HUES48 (cell line): ENCODE measurements around the gene FAM200A.
A peak's percentile ranks its signal among the peaks of the same experiment; 100 is the strongest.
"Not testable (repeated sequence)": the region's sequence is repeated elsewhere in the genome, so short reads cannot be mapped to it uniquely, and the experiment has no call there.

Source experiments
- H3K27ac ChIP-seq: one replicate; pipeline ENCODE4 v1.7.0; 2013; ENCODE audit warnings: low read depth, low read length, inconsistent platforms
- H3K27me3 ChIP-seq: 2 replicates; pipeline ENCODE4 v1.6.1; 2013; ENCODE audit warnings: mild to moderate bottlenecking, low read length; ENCODE audit not compliant: control insufficient read depth, insufficient read depth
- H3K36me3 ChIP-seq: 2 replicates; pipeline ENCODE4 v1.6.1; 2013; ENCODE audit warnings: low read length; ENCODE audit not compliant: control insufficient read depth, insufficient read depth
- H3K4me1 ChIP-seq: 2 replicates; pipeline ENCODE4 v1.6.1; 2013; ENCODE audit warnings: mild to moderate bottlenecking, low read length; ENCODE audit not compliant: control insufficient read depth, insufficient read depth
- H3K4me3 ChIP-seq: 2 replicates; pipeline ENCODE4 v1.5.1; 2013; ENCODE audit warnings: mild to moderate bottlenecking, low read depth, low read length
- H3K9ac ChIP-seq: 2 replicates; pipeline ENCODE4 v1.6.1; 2013; ENCODE audit warnings: mild to moderate bottlenecking, low read depth, low read length, moderate library complexity
- H3K9me3 ChIP-seq: 2 replicates; pipeline ENCODE4 v1.6.1; 2013; ENCODE audit warnings: low read length; ENCODE audit not compliant: control insufficient read depth, insufficient read depth

FAM200A gene

GRCh38 chr7:99558306-99559174 lies 6.6 kb upstream of the FAM200A start, which contains the start of gene ZNF655:
Gene ZNF655, plus strand, starts transcription at chr7:99558642. Its CDS starts 1,918 bp downstream, at chr7:99560560.
- Histone ChIP-seq H3K27ac (peak within 1 kb of the TSS; percentile 97), H3K36me3 (peaks cover 43% of the 10 kb centered on the region), H3K4me1 (peaks cover 5% of the 10 kb centered on the region; the same call in 1 of the 2 replicates), H3K9me3 (no peaks in the 10 kb centered on the region), H3K4me3 (peak within 1 kb of the TSS; percentile 100), H3K27me3 (no peaks in the 10 kb centered on the region), H3K9ac (peak within 1 kb of the TSS; percentile 97)

- Histone ChIP-seq H3K9ac (peak overlapping the region; percentile 97), H3K27ac (peak overlapping the region; percentile 97), H3K9me3 (no peaks in the 10 kb centered on the region), H3K4me3 (peak overlapping the region; percentile 100), H3K36me3 (peaks cover 37% of the 10 kb centered on the region), H3K4me1 (peaks cover 5% of the 10 kb centered on the region; the same call in 1 of the 2 replicates), H3K27me3 (no peaks in the 10 kb centered on the region)
Measured at GRCh38 chr7:99557940-99558305, 6.0 kb upstream of the FAM200A start.

- no peaks in the 10 kb centered on the region for H3K9me3 ChIP-seq
- no peaks in the 10 kb centered on the region for H3K27me3 ChIP-seq
- peaks cover 30% of the 10 kb centered on the region for H3K36me3 ChIP-seq
- H3K27ac ChIP-seq, result no peak overlapping the region
- H3K4me1 ChIP-seq, result peaks cover 5% of the 10 kb centered on the region; the same call in 1 of the 2 replicates
- peak overlapping the region; percentile 100 for H3K4me3 ChIP-seq
- H3K9ac ChIP-seq, result no peak overlapping the region; the same call in 1 of the 2 replicates
Measured at GRCh38 chr7:99557196-99557607, 5.3 kb upstream of the FAM200A start.

GRCh38 chr7:99554939-99555338 lies 3.0 kb upstream of the FAM200A start:
- peaks cover 5% of the 10 kb centered on the region; the same call in 1 of the 2 replicates for H3K4me1 ChIP-seq
- H3K27ac ChIP-seq, result no peak overlapping the region
- H3K27me3 ChIP-seq, result no peaks in the 10 kb centered on the region
- H3K4me3 ChIP-seq, result no peak overlapping the region
- no peak overlapping the region for H3K9ac ChIP-seq
- H3K9me3 ChIP-seq, result no peaks in the 10 kb centered on the region
- H3K36me3 ChIP-seq, result peaks cover 9% of the 10 kb centered on the region

- Histone ChIP-seq H3K9me3 (no peaks in the 10 kb centered on the region), H3K9ac (no peak overlapping the region), H3K27me3 (no peaks in the 10 kb centered on the region), H3K4me1 (peaks cover 5% of the 10 kb centered on the region; the same call in 1 of the 2 replicates), H3K36me3 (peaks cover 13% of the 10 kb centered on the region), H3K27ac (no peak overlapping the region), H3K4me3 (no peak overlapping the region)
Measured at GRCh38 chr7:99553039-99553438, 1.1 kb upstream of the FAM200A start.

GRCh38 chr7:99551334-99551733 lies 580 bp downstream of the FAM200A start:
- Histone ChIP-seq H3K36me3 (peaks cover 26% of the 10 kb centered on the region), H3K4me1 (no peaks in the 10 kb centered on the region), H3K4me3 (peak overlapping the region; percentile 99), H3K9ac (peak overlapping the region; percentile 81), H3K27ac (peak overlapping the region; percentile 64), H3K27me3 (no peaks in the 10 kb centered on the region), H3K9me3 (no peaks in the 10 kb centered on the region)

GRCh38 chr7:99549545-99549944 lies 2.4 kb downstream of the FAM200A start:
- H3K36me3 ChIP-seq, result peaks cover 18% of the 10 kb centered on the region
- H3K27ac ChIP-seq, H3K4me1 ChIP-seq, H3K4me3 ChIP-seq, H3K9ac ChIP-seq, H3K9me3 ChIP-seq, H3K27me3 ChIP-seq: not testable (repeated sequence)

- H3K27me3 ChIP-seq, H3K4me3 ChIP-seq, H3K27ac ChIP-seq, H3K9me3 ChIP-seq, H3K4me1 ChIP-seq, H3K9ac ChIP-seq: not testable (repeated sequence)
- H3K36me3 ChIP-seq, result peaks cover 18% of the 10 kb centered on the region
Measured at GRCh38 chr7:99545308-99545707, 6.6 kb downstream of the FAM200A start.

GRCh38 chr7:99543916-99544315 lies 8.0 kb downstream of the FAM200A start:
- H3K9ac ChIP-seq, result no peak overlapping the region
- H3K27ac ChIP-seq, result no peak overlapping the region
- H3K27me3 ChIP-seq, result no peaks in the 10 kb centered on the region
- H3K36me3 ChIP-seq, result peaks cover 18% of the 10 kb centered on the region
- H3K4me1 ChIP-seq, result no peaks in the 10 kb centered on the region
- H3K4me3 ChIP-seq, result no peak overlapping the region
- H3K9me3 ChIP-seq, result peaks cover 7% of the 10 kb centered on the region; the same call in 1 of the 2 replicates

GRCh38 chr7:99543081-99543671 lies 8.7 kb downstream of the FAM200A start:
- Histone ChIP-seq H3K27ac (no peak overlapping the region), H3K4me1 (no peaks in the 10 kb centered on the region), H3K36me3 (peaks cover 15% of the 10 kb centered on the region), H3K4me3 (no peak overlapping the region), H3K9ac (no peak overlapping the region), H3K9me3 (peaks cover 7% of the 10 kb centered on the region; the same call in 1 of the 2 replicates), H3K27me3 (no peaks in the 10 kb centered on the region)

- no peak overlapping the region for H3K4me3 ChIP-seq
- no peaks in the 10 kb centered on the region for H3K36me3 ChIP-seq
- H3K27ac ChIP-seq, result no peak overlapping the region
- H3K27me3 ChIP-seq, result no peaks in the 10 kb centered on the region
- H3K9me3 ChIP-seq, result peaks cover 7% of the 10 kb centered on the region; the same call in 1 of the 2 replicates
- H3K9ac ChIP-seq, result no peak overlapping the region
- H3K4me1 ChIP-seq, result no peaks in the 10 kb centered on the region
Measured at GRCh38 chr7:99541212-99541611, 10.7 kb downstream of the FAM200A start.
